KMS-11 (cell line): ENCODE measurements around the gene TEX2.

Experiments
- H2AFZ ChIP-seq: fragments of 200-600 bp; sonication (generic); 2 replicates; pipeline ENCODE4 v1.6.1; 2016; ENCODE audit warnings: antibody characterized with exemption, mixed run types, low read depth
- H3K27ac ChIP-seq: fragments of 200-600 bp; sonication (generic); 2 replicates; pipeline ENCODE4 v1.6.1; 2016; ENCODE audit warnings: mild to moderate bottlenecking, mixed run types
- H3K27me3 ChIP-seq: fragments of 200-600 bp; sonication (generic); 2 replicates; pipeline ENCODE4 v1.6.1; 2017; ENCODE audit warnings: mild to moderate bottlenecking, low read depth, mixed run types, moderate library complexity; ENCODE audit not compliant: insufficient read depth
- H3K36me3 ChIP-seq: fragments of 200-600 bp; sonication (generic); 2 replicates; pipeline ENCODE4 v1.6.1; 2017; ENCODE audit warnings: mild to moderate bottlenecking, mixed run types; ENCODE audit not compliant: insufficient read depth
- H3K4me1 ChIP-seq: fragments of 200-600 bp; sonication (generic); 2 replicates; pipeline ENCODE4 v1.6.1; 2016; ENCODE audit warnings: mild to moderate bottlenecking, low read depth, mixed run types; ENCODE audit not compliant: poor library complexity, severe bottlenecking
- H3K4me2 ChIP-seq: fragments of 200-600 bp; sonication (generic); 2 replicates; pipeline ENCODE4 v1.7.0; 2016; ENCODE audit warnings: mild to moderate bottlenecking, mixed run types
- H3K4me3 ChIP-seq: fragments of 200-600 bp; sonication (generic); IDR thresholded peaks from 2 replicates; pipeline ENCODE4 v1.6.1; 2017; ENCODE audit warnings: low read depth, low read length, mixed read lengths; ENCODE audit not compliant: insufficient read depth
- H3K79me2 ChIP-seq: fragments of 200-600 bp; sonication (generic); 2 replicates; pipeline ENCODE4 v1.6.1; 2016; ENCODE audit warnings: low read depth, mixed run types; ENCODE audit not compliant: insufficient read depth
- H3K9ac ChIP-seq: fragments of 200-600 bp; sonication (generic); 2 replicates; pipeline ENCODE4 v1.6.1; 2016; ENCODE audit warnings: mild to moderate bottlenecking, mixed run types
- H4K20me1 ChIP-seq: fragments of 200-600 bp; sonication (generic); 2 replicates; pipeline ENCODE4 v1.6.1; 2016; ENCODE audit warnings: mild to moderate bottlenecking, mixed run types; ENCODE audit not compliant: insufficient read depth
- CTCF ChIP-seq: fragments of 200-600 bp; sonication (generic); conservative IDR thresholded peaks from 2 replicates; pipeline ENCODE4 v1.6.1; 2017; ENCODE audit warnings: low read depth, mild to moderate bottlenecking, antibody characterized with exemption, low read length, moderate library complexity, mixed read lengths

Gene TEX2

GRCh38 chr17:64145751-64146417, 117.2 kb downstream of the TEX2 start:
- Histone ChIP-seq H3K9ac (peak overlapping the region; percentile 98), H3K4me1 (peaks cover 11% of the 10 kb centered on the region), H3K79me2 (peaks cover 13% of the 10 kb centered on the region), H3K27me3 (no peaks in the 10 kb centered on the region), H3K36me3 (peaks cover 7% of the 10 kb centered on the region), H4K20me1 (no peaks in the 10 kb centered on the region), H3K4me3 (peak overlapping the region; percentile 47), H3K27ac (peak overlapping the region; percentile 90), H2AFZ (peak overlapping the region; percentile 38; the same call in 1 of the 2 replicates), H3K4me2 (peak overlapping the region; percentile 75)
- no peak for TF ChIP-seq CTCF

- Histone ChIP-seq H3K4me1 (peaks cover 11% of the 10 kb centered on the region), H3K79me2 (peaks cover 13% of the 10 kb centered on the region), H3K4me3 (peak overlapping the region; percentile 7), H4K20me1 (no peaks in the 10 kb centered on the region), H3K27ac (peak overlapping the region; percentile 90; the same call in 1 of the 2 replicates), H3K9ac (peak overlapping the region; percentile 98; the same call in 1 of the 2 replicates), H3K36me3 (peaks cover 7% of the 10 kb centered on the region), H3K27me3 (no peaks in the 10 kb centered on the region), H2AFZ (peak overlapping the region; percentile 38; the same call in 1 of the 2 replicates), H3K4me2 (peak overlapping the region; percentile 75; the same call in 1 of the 2 replicates)
- TF ChIP-seq CTCF: no peak; the same call in 1 of the 2 replicates
Observed at GRCh38 chr17:64145375-64145750, 117.7 kb downstream of the TEX2 start.

- no peak for TF ChIP-seq CTCF
- Histone ChIP-seq H4K20me1 (no peaks in the 10 kb centered on the region), H2AFZ (no peak overlapping the region)
Observed at GRCh38 chr17:64139542-64139941, 123.5 kb downstream of the TEX2 start.

GRCh38 chr17:64138441-64138840, 124.6 kb downstream of the TEX2 start:
- Histone ChIP-seq H3K4me1 (peaks cover 6% of the 10 kb centered on the region), H3K79me2 (no peaks in the 10 kb centered on the region), H2AFZ (no peak overlapping the region), H3K9ac (no peak overlapping the region), H3K4me2 (no peak overlapping the region), H3K36me3 (no peaks in the 10 kb centered on the region), H3K27ac (no peak overlapping the region), H3K27me3 (no peaks in the 10 kb centered on the region), H3K4me3 (no peak overlapping the region), H4K20me1 (no peaks in the 10 kb centered on the region)
- no peak for TF ChIP-seq CTCF

More at GRCh38 chr17:64139542-64139941, 123.5 kb downstream of the TEX2 start:
- Histone ChIP-seq H3K36me3 (no peaks in the 10 kb centered on the region), H3K4me1 (peaks cover 6% of the 10 kb centered on the region), H3K27ac (no peak overlapping the region), H3K4me2 (no peak overlapping the region), H3K79me2 (no peaks in the 10 kb centered on the region), H3K27me3 (no peaks in the 10 kb centered on the region), H3K4me3 (no peak overlapping the region), H3K9ac (no peak overlapping the region)
